Stimulated activated naive CD8-positive, alpha-beta T cell treated with anti-CD3 and anti-CD28 coated beads, Interleukin-15, Interleukin-2, amounts not matched to agents 100 ng/mL and 50 ng/mL, for 24 hours (primary cell): ENCODE results near the gene RNF157.
A peak's percentile ranks its signal among the peaks of the same experiment; 100 is the strongest.
"Not testable (repeated sequence)": the region's sequence is repeated elsewhere in the genome, so short reads cannot be mapped to it uniquely, and the experiment has no call there.

Source experiments
- H3K27ac Mint-ChIP-seq: one replicate; pipeline ENCODE4 v1.8.0; 2021; ENCODE audit warnings: mild to moderate bottlenecking, mixed read lengths
- H3K27me3 Mint-ChIP-seq: one replicate; pipeline ENCODE4 v1.8.0; 2021; ENCODE audit warnings: mixed read lengths
- H3K36me3 Mint-ChIP-seq: one replicate; pipeline ENCODE4 v1.8.0; 2021; ENCODE audit warnings: low read depth, mixed read lengths
- H3K4me1 Mint-ChIP-seq: one replicate; pipeline ENCODE4 v1.8.0; 2021; ENCODE audit warnings: low read depth, mixed read lengths
- H3K4me3 Mint-ChIP-seq: one replicate; pipeline ENCODE4 v1.8.0; 2021; ENCODE audit warnings: mild to moderate bottlenecking, mixed read lengths
- H3K9me3 Mint-ChIP-seq: one replicate; pipeline ENCODE4 v1.8.0; 2021; ENCODE audit warnings: mixed read lengths

Gene RNF157

GRCh38 chr17:76251478-76252039 lies 11.3 kb upstream of the RNF157 start:
- Mint-ChIP-seq H3K27ac (peak overlapping the region; percentile 92), H3K36me3 (no peaks in the 10 kb centered on the region), H3K4me3 (peak overlapping the region; percentile 32), H3K4me1 (peaks cover 58% of the 10 kb centered on the region), H3K9me3 (no peaks in the 10 kb centered on the region), H3K27me3 (no peaks in the 10 kb centered on the region)

DNA sequence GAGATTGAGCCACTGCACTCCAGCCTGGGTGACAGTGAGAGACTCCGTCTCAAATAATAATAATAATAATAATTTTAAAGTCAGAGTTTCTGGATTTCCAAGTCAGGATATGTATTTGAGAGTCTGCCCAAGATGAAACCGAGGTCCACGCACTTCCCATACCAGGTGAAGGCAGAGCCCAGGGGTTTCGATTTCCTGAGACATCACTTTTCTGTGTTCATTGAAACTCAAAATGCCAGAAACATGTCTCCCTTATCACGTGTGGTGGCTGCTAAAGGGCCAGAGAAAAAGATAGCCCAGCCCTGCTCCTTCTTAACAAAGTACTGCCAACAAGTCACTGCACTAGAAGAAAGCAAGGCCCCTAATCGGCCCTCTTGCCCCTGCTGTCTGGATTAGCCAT lies 9.8 kb upstream of the RNF157 start:
- no peaks in the 10 kb centered on the region for H3K9me3 Mint-ChIP-seq
- no peak overlapping the region for H3K27ac Mint-ChIP-seq
- no peaks in the 10 kb centered on the region for H3K36me3 Mint-ChIP-seq
- no peaks in the 10 kb centered on the region for H3K27me3 Mint-ChIP-seq
- peaks cover 57% of the 10 kb centered on the region for H3K4me1 Mint-ChIP-seq
- no peak overlapping the region for H3K4me3 Mint-ChIP-seq

GRCh38 chr17:76248013-76248782 lies 7.9 kb upstream of the RNF157 start:
- peaks cover 69% of the 10 kb centered on the region for H3K4me1 Mint-ChIP-seq

GRCh38 chr17:76247304-76247703 lies 7.0 kb upstream of the RNF157 start:
- no peaks in the 10 kb centered on the region for H3K27me3 Mint-ChIP-seq
- H3K36me3 Mint-ChIP-seq: no peaks in the 10 kb centered on the region
- no peak overlapping the region for H3K4me3 Mint-ChIP-seq
- no peaks in the 10 kb centered on the region for H3K9me3 Mint-ChIP-seq
- H3K27ac Mint-ChIP-seq: no peak overlapping the region
- H3K4me1 Mint-ChIP-seq: peaks cover 60% of the 10 kb centered on the region

More at GRCh38 chr17:76248013-76248782, 7.9 kb upstream of the RNF157 start:
- no peak overlapping the region for H3K4me3 Mint-ChIP-seq
- no peaks in the 10 kb centered on the region for H3K27me3 Mint-ChIP-seq
- no peaks in the 10 kb centered on the region for H3K9me3 Mint-ChIP-seq
- H3K36me3 Mint-ChIP-seq: no peaks in the 10 kb centered on the region
- H3K27ac Mint-ChIP-seq: no peak overlapping the region

GRCh38 chr17:76246080-76247066 lies 6.1 kb upstream of the RNF157 start:
- H3K4me3 Mint-ChIP-seq: peak overlapping the region; percentile 21
- peak overlapping the region; percentile 60 for H3K27ac Mint-ChIP-seq
- H3K4me1 Mint-ChIP-seq: peaks cover 56% of the 10 kb centered on the region
- H3K36me3 Mint-ChIP-seq: no peaks in the 10 kb centered on the region
- H3K27me3 Mint-ChIP-seq: no peaks in the 10 kb centered on the region
- no peaks in the 10 kb centered on the region for H3K9me3 Mint-ChIP-seq

DNA sequence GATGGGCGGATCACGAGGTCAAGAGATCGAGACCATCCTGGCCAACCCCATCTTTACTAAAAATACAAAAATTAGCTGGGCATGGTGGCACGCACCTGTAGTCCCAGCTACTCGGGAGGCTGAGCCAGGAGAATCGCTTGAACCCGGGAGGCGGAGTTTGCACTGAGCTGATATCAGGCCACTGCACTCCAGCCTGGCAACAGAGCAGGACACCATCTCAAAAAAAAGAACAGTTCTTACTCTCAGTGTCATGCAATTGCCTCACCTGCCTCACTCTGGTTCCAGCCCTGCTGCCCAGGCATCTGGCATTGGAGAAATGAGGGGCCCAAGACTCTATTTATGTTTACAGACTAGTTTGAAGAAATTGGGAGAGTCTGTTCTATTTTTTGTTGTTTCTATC lies 4.4 kb upstream of the RNF157 start:
- H3K9me3 Mint-ChIP-seq, H3K27ac Mint-ChIP-seq, H3K27me3 Mint-ChIP-seq, H3K36me3 Mint-ChIP-seq, H3K4me3 Mint-ChIP-seq: not testable (repeated sequence)
- peaks cover 61% of the 10 kb centered on the region for H3K4me1 Mint-ChIP-seq

- no peaks in the 10 kb centered on the region for H3K27me3 Mint-ChIP-seq
- H3K36me3 Mint-ChIP-seq: no peaks in the 10 kb centered on the region
- no peak overlapping the region for H3K4me3 Mint-ChIP-seq
- H3K9me3 Mint-ChIP-seq: no peaks in the 10 kb centered on the region
- H3K4me1 Mint-ChIP-seq: peaks cover 64% of the 10 kb centered on the region
- H3K27ac Mint-ChIP-seq: no peak overlapping the region
These were observed 3.8 kb upstream of the RNF157 start for GRCh38 chr17:76243826-76244679.

DNA sequence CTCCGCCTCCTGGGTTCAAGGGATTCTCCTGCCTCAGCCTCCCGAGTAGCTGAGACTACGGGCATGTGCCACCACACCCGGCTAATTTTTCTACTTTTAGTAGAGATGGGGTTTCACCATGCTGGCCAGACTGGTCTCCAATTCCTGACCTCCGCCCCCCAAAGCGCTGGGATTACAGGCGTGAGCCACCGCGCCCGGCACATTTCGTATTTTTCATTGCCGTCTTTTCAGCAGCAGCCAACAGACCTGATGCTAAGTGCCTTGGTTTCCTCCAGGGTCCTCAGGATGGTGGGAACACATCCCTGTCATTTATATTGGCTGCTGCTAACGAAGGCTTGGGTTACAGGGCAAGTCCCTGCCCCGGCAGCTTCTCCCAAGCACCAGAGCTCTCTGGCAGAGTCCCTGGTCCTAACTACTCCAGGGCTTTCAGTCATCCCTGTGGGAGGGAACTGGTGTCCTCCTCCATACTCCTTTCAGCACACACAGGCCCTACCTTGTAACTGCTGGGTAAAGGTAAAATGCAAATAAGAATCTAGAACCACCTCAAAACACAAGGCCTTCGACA lies 1.5 kb upstream of the RNF157 start:
- H3K9me3 Mint-ChIP-seq: no peaks in the 10 kb centered on the region
- H3K27me3 Mint-ChIP-seq: no peaks in the 10 kb centered on the region
- H3K36me3 Mint-ChIP-seq: peaks cover under 1% of the 10 kb centered on the region
- H3K4me3 Mint-ChIP-seq: peak overlapping the region; percentile 81
- H3K4me1 Mint-ChIP-seq: peaks cover 64% of the 10 kb centered on the region
- peak overlapping the region; percentile 90 for H3K27ac Mint-ChIP-seq

DNA sequence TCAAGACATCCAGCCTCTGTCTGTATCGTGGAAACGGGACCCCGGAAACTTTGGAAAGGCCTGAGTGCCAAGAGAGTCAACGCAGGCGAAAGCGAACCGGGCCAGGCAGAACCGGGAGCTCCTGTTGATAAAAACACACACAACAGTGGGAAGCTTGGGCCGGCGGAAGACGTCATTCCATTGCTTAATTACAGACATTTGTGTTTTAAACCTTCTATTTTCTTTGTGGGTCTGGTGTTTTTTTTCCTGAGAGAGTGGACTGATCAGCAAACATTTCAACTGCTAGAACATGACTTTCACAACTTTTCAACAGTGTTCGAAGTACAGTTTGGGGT lies 878 bp upstream of the RNF157 start:
- H3K36me3 Mint-ChIP-seq: peaks cover 3% of the 10 kb centered on the region
- no peaks in the 10 kb centered on the region for H3K27me3 Mint-ChIP-seq
- H3K27ac Mint-ChIP-seq: peak overlapping the region; percentile 90
- peak overlapping the region; percentile 81 for H3K4me3 Mint-ChIP-seq
- peaks cover 58% of the 10 kb centered on the region for H3K4me1 Mint-ChIP-seq
- no peaks in the 10 kb centered on the region for H3K9me3 Mint-ChIP-seq

DNA sequence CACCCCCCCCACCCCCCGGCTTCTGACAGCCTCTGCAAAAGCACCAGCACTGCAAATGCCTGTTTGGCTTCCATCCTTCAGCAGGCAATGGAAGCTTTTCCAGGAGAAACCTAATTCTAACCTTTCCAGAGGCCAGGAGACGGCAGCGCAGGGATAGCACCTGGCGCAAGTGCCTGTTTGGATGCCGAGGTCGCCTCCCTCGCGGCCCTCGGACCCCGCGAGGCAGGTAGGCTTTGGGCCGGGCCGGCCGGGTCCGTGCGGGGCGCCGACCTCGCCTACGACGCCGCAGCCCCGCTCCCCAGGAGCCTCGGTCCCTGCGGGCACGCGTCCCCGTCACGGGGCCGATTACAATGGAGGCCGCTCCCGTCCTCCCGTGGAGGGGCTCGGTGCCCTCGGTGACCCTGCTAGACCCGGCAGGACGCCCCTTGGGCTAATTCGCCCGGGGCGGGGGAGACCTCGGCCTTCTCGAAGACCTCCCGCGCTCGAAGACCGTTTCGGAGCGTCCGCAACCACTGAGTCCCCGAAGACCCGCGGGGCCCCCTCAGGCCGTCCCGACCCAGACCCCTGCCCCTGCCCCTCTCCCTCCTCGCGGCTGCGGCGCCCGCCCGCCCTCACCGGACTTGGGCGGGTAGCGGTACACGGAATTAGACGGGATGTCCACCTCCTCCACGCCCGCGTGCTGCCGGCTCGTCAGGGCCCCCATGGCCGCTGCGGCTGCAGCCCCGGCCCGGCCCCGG lies 587 bp downstream of the RNF157 start:
- no peaks in the 10 kb centered on the region for H3K9me3 Mint-ChIP-seq

DNA sequence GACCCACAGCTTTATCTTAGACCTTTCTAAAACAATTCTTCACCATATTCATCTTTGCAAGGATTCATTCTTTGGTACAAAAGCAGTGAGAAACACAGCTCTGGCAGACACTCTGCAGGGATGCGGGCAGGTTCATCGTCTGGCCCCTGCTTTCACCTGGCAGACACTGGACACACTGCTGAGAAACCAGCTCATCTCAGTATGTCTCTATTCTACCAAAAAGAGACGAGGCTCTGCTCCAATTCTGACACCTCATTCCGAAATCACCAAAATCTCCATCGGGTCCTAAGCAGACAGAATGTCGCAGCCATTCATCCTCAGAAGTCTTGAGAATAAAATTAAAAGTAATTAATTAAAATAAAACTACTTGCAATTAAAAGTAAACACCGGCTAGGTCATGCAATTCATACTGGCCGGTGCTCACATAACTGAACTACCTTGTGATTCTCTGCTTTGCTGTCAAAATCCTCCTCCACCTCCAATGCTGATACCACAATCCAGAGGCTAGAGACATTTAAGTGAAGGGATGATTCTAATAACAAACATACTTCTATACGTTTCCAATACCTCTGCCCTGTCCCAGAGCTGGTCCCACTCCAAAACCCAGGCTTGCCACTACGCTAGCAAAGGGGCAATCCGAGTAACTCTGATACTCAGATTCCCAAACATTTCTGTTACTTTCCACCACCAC lies 1.3 kb downstream of the RNF157 start:
- H3K4me1 Mint-ChIP-seq: peaks cover 48% of the 10 kb centered on the region
- H3K36me3 Mint-ChIP-seq: peaks cover 3% of the 10 kb centered on the region
- H3K27ac Mint-ChIP-seq: peak overlapping the region; percentile 70
- H3K27me3 Mint-ChIP-seq: no peaks in the 10 kb centered on the region
- H3K9me3 Mint-ChIP-seq: no peaks in the 10 kb centered on the region
- H3K4me3 Mint-ChIP-seq: peak overlapping the region; percentile 75

More for the DNA sequence above, 587 bp downstream of the RNF157 start:
- Mint-ChIP-seq H3K36me3 (peaks cover 3% of the 10 kb centered on the region), H3K27me3 (no peaks in the 10 kb centered on the region), H3K4me1 (peaks cover 48% of the 10 kb centered on the region), H3K4me3 (peak overlapping the region; percentile 75), H3K27ac (peak overlapping the region; percentile 70)

DNA sequence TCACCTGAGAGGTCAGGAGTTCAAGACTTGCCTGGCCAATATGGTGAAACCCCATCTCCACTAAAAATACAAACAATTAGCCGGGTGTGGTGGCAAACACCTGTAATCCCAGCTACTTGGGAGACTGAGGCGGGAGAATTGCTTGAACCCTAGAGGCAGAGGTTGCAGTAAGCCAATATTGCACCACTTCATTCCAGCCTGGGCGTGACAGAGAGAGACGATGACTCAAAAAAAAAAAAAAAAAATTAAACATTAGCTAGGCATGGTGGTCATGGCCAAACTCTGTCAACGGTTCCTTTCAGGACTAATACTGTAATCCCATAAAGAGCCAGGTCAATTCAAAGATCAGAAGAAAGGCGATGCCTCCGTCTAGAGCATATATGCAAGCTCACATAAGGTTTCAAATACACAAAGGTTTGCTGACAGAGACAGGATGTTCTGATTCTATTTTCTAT lies 2.4 kb downstream of the RNF157 start:
- Mint-ChIP-seq H3K36me3 (peaks cover 3% of the 10 kb centered on the region), H3K4me3 (peak overlapping the region; percentile 75), H3K9me3 (no peaks in the 10 kb centered on the region), H3K27ac (no peak overlapping the region), H3K27me3 (no peaks in the 10 kb centered on the region), H3K4me1 (peaks cover 50% of the 10 kb centered on the region)

GRCh38 chr17:76236603-76237002 lies 3.7 kb downstream of the RNF157 start:
- Mint-ChIP-seq H3K4me3 (no peak overlapping the region), H3K9me3 (no peaks in the 10 kb centered on the region), H3K27me3 (no peaks in the 10 kb centered on the region), H3K4me1 (peaks cover 55% of the 10 kb centered on the region), H3K36me3 (peaks cover 3% of the 10 kb centered on the region), H3K27ac (no peak overlapping the region)
